ENCODE measurements around the gene BSN. TPM values are rescaled to one million over a fixed set of nuclear protein-coding genes. Genes with fewer than 3 reads are reported as not detected.

Gene BSN
- total and polyA plus RNA-seq, 4 donors: 0.08 to 0.75 (median 0.42) TPM; not detected in 1

DNA sequence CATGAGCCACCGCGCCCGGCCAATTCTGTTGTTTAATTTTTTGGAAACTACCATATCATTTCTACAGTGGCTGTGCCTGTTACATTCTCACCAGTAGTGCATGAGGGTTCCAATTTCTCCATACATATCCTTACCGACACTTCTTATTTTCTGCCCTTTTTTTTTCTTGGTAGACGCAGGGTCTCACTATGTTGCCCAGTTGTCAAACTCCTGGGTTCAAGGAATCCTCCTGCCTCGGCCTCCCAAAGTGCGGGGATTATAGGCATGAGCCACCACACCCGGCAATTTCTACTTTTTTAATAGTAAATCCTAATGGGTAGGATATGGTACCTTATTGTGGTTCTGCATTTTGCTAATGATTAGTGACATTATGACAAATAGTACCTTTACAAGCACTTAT is 155.6 kb downstream of the BSN start:
- DNase-seq (no peak), ATAC-seq (ENCODE audit: low FRiP score) (no peak)
- WGBS, 2 donors: 93 to 96% methylated on average over 8 of the region's 8 CpGs
- Histone ChIP-seq H3K9me3 (ENCODE audit: control insufficient read depth, low read length) (no peaks in the 10 kb centered on the region), H3K27ac (ENCODE audit: low read depth in 1 of 2, low read length in 2 of 2) (no peak overlapping the region), H3K36me3 (ENCODE audit: control insufficient read depth in 1 of 2, insufficient read depth in 2 of 2, low read length in 1 of 2) (peaks cover 0 to 5% of the 10 kb centered on the region in 2 donors), H3K4me3 (ENCODE audit: low read length in 2 of 2) (no peak overlapping the region), H3K27me3 (ENCODE audit: control insufficient read depth in 1 of 2, insufficient read depth in 2 of 2, low read length in 1 of 2) (no peaks in the 10 kb centered on the region), H3K4me1 (ENCODE audit: control insufficient read depth in 1 of 2, insufficient read depth in 2 of 2, low read length in 2 of 2) (no peaks in the 10 kb centered on the region)
- intact Hi-C loops (cut with DNase I): loop anchor here in 1 of 2 donors (10.0 kb wide), 1 partner anchor 125 kb away; no protein-coding TSS in a partner anchor

GRCh38 chr3:49711489-49711888 is 157.2 kb downstream of the BSN start:
- H3K27ac ChIP-seq (ENCODE audit: low read depth in 1 of 2, low read length in 2 of 2): no peak overlapping the region
- H3K4me1 ChIP-seq (ENCODE audit: control insufficient read depth in 1 of 2, insufficient read depth in 2 of 2, low read length in 2 of 2): no peaks in the 10 kb centered on the region
- H3K4me3 ChIP-seq (ENCODE audit: low read length in 2 of 2): no peak overlapping the region
- H3K9me3 ChIP-seq (ENCODE audit: control insufficient read depth, low read length): no peaks in the 10 kb centered on the region
- ATAC-seq (ENCODE audit: low FRiP score) (no peak), DNase-seq (no peak)
- H3K36me3 ChIP-seq (ENCODE audit: control insufficient read depth in 1 of 2, insufficient read depth in 2 of 2, low read length in 1 of 2): no peaks in the 10 kb centered on the region
- 87 to 91% methylated on average over 5 of the region's 5 CpGs for whole genome bisulfite sequencing, 2 donors
- no peaks in the 10 kb centered on the region for H3K27me3 ChIP-seq (ENCODE audit: control insufficient read depth in 1 of 2, insufficient read depth in 2 of 2, low read length in 1 of 2)
- intact Hi-C loops (cut with DNase I): no loop called here

DNA sequence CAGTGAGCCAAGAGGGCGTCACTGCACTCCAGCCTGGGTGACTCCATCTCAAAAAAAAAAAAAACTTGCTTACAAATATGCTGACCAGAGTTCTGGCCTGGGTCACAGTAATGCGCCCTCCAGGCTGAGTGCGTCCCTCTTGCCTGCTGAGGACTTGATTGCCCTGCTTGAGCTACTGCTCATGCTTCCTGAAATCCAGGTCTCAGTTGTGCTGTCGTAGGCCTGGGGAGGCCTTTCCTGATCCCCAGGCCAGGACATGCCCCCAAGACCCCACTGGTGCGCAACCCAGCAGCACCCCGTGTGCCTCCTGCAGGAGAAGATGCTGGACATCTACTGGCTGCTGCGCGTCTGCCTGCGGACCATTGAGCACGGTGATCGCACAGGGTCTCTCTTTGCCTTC is 157.9 kb downstream of the BSN start:
- H3K9me3 ChIP-seq (ENCODE audit: control insufficient read depth, low read length): no peaks in the 10 kb centered on the region
- no peaks in the 10 kb centered on the region for H3K36me3 ChIP-seq (ENCODE audit: control insufficient read depth in 1 of 2, insufficient read depth in 2 of 2, low read length in 1 of 2)
- no peak overlapping the region for H3K4me3 ChIP-seq (ENCODE audit: low read length in 2 of 2)
- intact Hi-C loops (cut with DNase I): no loop called here
- no peaks in the 10 kb centered on the region for H3K4me1 ChIP-seq (ENCODE audit: control insufficient read depth in 1 of 2, insufficient read depth in 2 of 2, low read length in 2 of 2)
- WGBS, 2 donors: 94 to 95% methylated on average over 11 of the region's 11 CpGs
- no peak for ATAC-seq (ENCODE audit: low FRiP score)
- H3K27ac ChIP-seq (ENCODE audit: low read depth in 1 of 2, low read length in 2 of 2): no peak overlapping the region
- DNase-seq: peak in 1 of 2 donors; percentile 21
- H3K27me3 ChIP-seq (ENCODE audit: control insufficient read depth in 1 of 2, insufficient read depth in 2 of 2, low read length in 1 of 2): no peaks in the 10 kb centered on the region

DNA sequence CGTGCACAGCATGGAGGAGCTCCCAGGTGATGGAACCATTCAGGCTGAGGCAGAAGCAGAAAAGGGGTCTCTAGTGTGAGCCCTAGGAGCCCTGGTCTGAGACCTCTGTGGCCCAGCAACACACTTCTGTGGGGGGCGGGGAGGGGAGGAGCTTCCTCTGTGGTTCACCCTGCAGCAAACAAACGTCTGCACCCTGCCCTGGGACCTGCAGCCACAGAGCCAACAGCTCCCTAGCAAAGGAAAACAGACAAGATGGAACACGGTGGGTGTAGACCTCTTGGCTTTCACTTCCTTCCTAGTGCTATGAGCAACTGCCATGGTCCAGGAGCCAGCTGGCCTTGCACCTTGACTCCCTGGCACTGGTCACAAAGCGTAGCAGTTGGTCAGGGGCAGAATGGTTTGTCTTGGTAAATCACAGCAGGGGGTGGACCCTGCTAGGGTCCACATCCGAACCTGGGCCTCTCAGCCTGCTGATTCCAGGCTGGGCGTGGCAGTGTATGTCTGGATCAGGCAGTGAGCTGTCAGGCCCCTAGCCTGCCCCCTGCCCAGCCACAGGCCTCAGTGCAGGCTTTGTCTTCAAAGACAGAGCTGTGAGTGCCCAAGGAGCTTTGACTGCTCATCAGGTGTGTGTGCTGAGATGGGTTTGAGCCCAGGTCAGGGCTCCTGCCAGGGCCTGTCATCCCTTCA is 158.5 kb downstream of the BSN start:
- no peaks in the 10 kb centered on the region for H3K27me3 ChIP-seq (ENCODE audit: control insufficient read depth in 1 of 2, insufficient read depth in 2 of 2, low read length in 1 of 2)
- intact Hi-C loops (cut with DNase I): no loop called here
- no peaks in the 10 kb centered on the region for H3K4me1 ChIP-seq (ENCODE audit: control insufficient read depth in 1 of 2, insufficient read depth in 2 of 2, low read length in 2 of 2)
- DNase-seq: peak in 1 of 2 donors; percentile 61
- 64 to 69% methylated on average over 7 of the region's 7 CpGs for WGBS, 2 donors
- no peak overlapping the region for H3K27ac ChIP-seq (ENCODE audit: low read depth in 1 of 2, low read length in 2 of 2)
- no peaks in the 10 kb centered on the region for H3K36me3 ChIP-seq (ENCODE audit: control insufficient read depth in 1 of 2, insufficient read depth in 2 of 2, low read length in 1 of 2)
- no peak for ATAC-seq (ENCODE audit: low FRiP score)
- no peak overlapping the region for H3K4me3 ChIP-seq (ENCODE audit: low read length in 2 of 2)
- H3K9me3 ChIP-seq (ENCODE audit: control insufficient read depth, low read length): no peaks in the 10 kb centered on the region

GRCh38 chr3:49713336-49714105 is 159.2 kb downstream of the BSN start:
- H3K4me1 ChIP-seq (ENCODE audit: control insufficient read depth in 1 of 2, insufficient read depth in 2 of 2, low read length in 2 of 2): no peaks in the 10 kb centered on the region
- H3K36me3 ChIP-seq (ENCODE audit: control insufficient read depth in 1 of 2, insufficient read depth in 2 of 2, low read length in 1 of 2): no peaks in the 10 kb centered on the region
- WGBS, 2 donors: 90 to 93% methylated on average over 25 of the region's 25 CpGs
- ATAC-seq (ENCODE audit: low FRiP score): no peak
- no peaks in the 10 kb centered on the region for H3K9me3 ChIP-seq (ENCODE audit: control insufficient read depth, low read length)
- no peak overlapping the region for H3K27ac ChIP-seq (ENCODE audit: low read depth in 1 of 2, low read length in 2 of 2)
- DNase-seq: peak in 1 of 2 donors; percentile 69
- no peak overlapping the region for H3K4me3 ChIP-seq (ENCODE audit: low read length in 2 of 2)
- intact Hi-C loops (cut with DNase I): no loop called here
- H3K27me3 ChIP-seq (ENCODE audit: control insufficient read depth in 1 of 2, insufficient read depth in 2 of 2, low read length in 1 of 2): no peaks in the 10 kb centered on the region

DNA sequence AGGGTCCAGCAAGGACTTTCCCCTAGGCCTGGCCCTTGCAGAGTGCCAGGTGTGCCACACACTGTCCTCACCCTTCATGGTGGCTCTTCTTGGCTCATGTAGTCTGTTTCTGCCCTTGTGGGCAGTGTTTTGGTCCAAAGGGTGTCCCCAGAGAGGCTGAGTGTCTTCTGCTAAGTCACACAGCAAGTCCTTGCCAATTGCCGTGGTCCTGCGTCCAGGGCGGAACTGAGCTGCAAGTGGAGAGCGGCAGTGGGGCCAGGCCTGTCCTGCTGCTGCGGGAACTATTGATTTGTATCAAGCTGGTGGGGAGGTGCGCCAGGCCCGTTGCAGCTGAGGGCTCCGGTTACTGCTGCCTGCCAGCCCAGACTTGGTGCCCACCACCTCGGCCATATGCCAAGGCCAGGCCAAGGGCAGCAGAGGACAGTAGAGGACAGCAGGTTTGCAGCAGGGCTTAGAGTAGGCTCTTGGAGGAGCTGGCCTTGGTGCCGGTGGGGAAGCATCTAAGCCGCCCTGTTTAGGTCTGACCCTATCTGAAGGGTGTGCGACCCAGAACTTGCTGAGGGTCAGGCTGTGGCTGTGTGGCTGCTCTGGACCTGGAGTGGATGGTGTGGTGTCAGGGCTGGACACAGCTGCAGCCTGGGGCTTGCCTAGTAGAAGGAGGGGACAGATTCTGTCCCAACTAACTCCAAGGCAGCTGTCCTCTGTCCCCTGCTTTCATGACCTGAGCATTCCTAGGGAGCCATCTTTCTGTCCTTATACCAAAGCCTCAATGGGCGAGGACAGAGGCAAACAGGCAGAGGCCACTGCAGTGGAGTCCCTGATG is 160.7 kb downstream of the BSN start:
- no peaks in the 10 kb centered on the region for H3K36me3 ChIP-seq (ENCODE audit: control insufficient read depth in 1 of 2, insufficient read depth in 2 of 2, low read length in 1 of 2)

GRCh38 chr3:49715611-49716121 is 161.4 kb downstream of the BSN start:
- no peak for ATAC-seq (ENCODE audit: low FRiP score)
- intact Hi-C loops (cut with DNase I): no loop called here
- 84 to 88% methylated on average over 13 of the region's 13 CpGs for WGBS, 2 donors
- Histone ChIP-seq H3K27me3 (ENCODE audit: control insufficient read depth in 1 of 2, insufficient read depth in 2 of 2, low read length in 1 of 2) (no peaks in the 10 kb centered on the region), H3K27ac (ENCODE audit: low read depth in 1 of 2, low read length in 2 of 2) (no peak overlapping the region), H3K36me3 (ENCODE audit: control insufficient read depth in 1 of 2, insufficient read depth in 2 of 2, low read length in 1 of 2) (no peaks in the 10 kb centered on the region), H3K4me1 (ENCODE audit: control insufficient read depth in 1 of 2, insufficient read depth in 2 of 2, low read length in 2 of 2) (no peaks in the 10 kb centered on the region), H3K4me3 (ENCODE audit: low read length in 2 of 2) (no peak overlapping the region), H3K9me3 (ENCODE audit: control insufficient read depth, low read length) (no peaks in the 10 kb centered on the region)
- DNase-seq: peak in 1 of 2 donors; percentile 76

More for the DNA sequence above, 160.7 kb downstream of the BSN start:
- H3K27ac ChIP-seq (ENCODE audit: low read depth in 1 of 2, low read length in 2 of 2): no peak overlapping the region
- WGBS, 2 donors: 87 to 89% methylated on average over 13 of the region's 13 CpGs
- DNase-seq (peak in 1 of 2 donors; percentile 74), ATAC-seq (ENCODE audit: low FRiP score) (no peak)
- H3K27me3 ChIP-seq (ENCODE audit: control insufficient read depth in 1 of 2, insufficient read depth in 2 of 2, low read length in 1 of 2): no peaks in the 10 kb centered on the region
- H3K4me3 ChIP-seq (ENCODE audit: low read length in 2 of 2): no peak overlapping the region
- H3K9me3 ChIP-seq (ENCODE audit: control insufficient read depth, low read length): no peaks in the 10 kb centered on the region
- intact Hi-C loops (cut with DNase I): no loop called here
- H3K4me1 ChIP-seq (ENCODE audit: control insufficient read depth in 1 of 2, insufficient read depth in 2 of 2, low read length in 2 of 2): no peaks in the 10 kb centered on the region

DNA sequence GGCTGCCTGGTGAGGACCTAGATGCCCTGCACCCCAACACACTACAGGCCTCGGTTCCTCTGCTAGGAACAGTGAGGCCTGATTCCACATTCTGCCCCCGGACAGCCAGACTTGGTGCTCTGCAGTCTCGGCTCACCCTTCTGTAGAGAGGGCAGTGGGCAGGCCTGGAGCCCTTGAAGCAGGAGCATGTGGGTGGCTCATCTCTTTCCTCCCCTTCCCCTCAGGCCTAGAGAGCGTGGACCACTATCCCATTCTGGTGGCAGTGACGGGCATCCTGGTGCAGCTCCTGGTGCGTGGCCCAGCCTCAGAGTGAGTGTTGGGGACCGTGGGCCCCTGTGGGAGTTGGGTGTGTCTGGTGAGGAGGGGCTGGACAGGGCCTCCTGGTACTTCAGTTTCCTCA is 161.9 kb downstream of the BSN start:
- Histone ChIP-seq H3K4me1 (ENCODE audit: control insufficient read depth in 1 of 2, insufficient read depth in 2 of 2, low read length in 2 of 2) (no peaks in the 10 kb centered on the region), H3K4me3 (ENCODE audit: low read length in 2 of 2) (no peak overlapping the region), H3K36me3 (ENCODE audit: control insufficient read depth in 1 of 2, insufficient read depth in 2 of 2, low read length in 1 of 2) (no peaks in the 10 kb centered on the region), H3K9me3 (ENCODE audit: control insufficient read depth, low read length) (no peaks in the 10 kb centered on the region), H3K27ac (ENCODE audit: low read depth in 1 of 2, low read length in 2 of 2) (no peak overlapping the region), H3K27me3 (ENCODE audit: control insufficient read depth in 1 of 2, insufficient read depth in 2 of 2, low read length in 1 of 2) (no peaks in the 10 kb centered on the region)
- WGBS, 2 donors: 92 to 93% methylated on average over 7 of the region's 7 CpGs
- ATAC-seq (ENCODE audit: low FRiP score): no peak
- DNase-seq: peak in 1 of 2 donors; percentile 60
- intact Hi-C loops (cut with DNase I): no loop called here
